Endodermal cell (in vitro differentiated cells): Measurements from ENCODE around the gene DRGX. TPM values are rescaled to one million over a fixed set of nuclear protein-coding genes. Genes with fewer than 3 reads are reported as not detected.

Experiments used
- DNase-seq: peaks from one replicate; pipeline ENCODE4 v3.0.0-alpha.2; 2017
- H3K27ac ChIP-seq: 2 replicates; pipeline ENCODE4 v1.5.1; 2013; ENCODE audit warnings: mild to moderate bottlenecking, low read depth, low read length, moderate library complexity
- H3K27me3 ChIP-seq: 2 replicates; pipeline ENCODE4 v1.6.1; 2013; ENCODE audit warnings: mild to moderate bottlenecking, low read length, moderate library complexity; ENCODE audit not compliant: insufficient read depth, control insufficient read depth, poor library complexity, severe bottlenecking
- H3K36me3 ChIP-seq: 2 replicates; pipeline ENCODE4 v1.7.0; 2013; ENCODE audit warnings: mild to moderate bottlenecking, low read length, moderate library complexity; ENCODE audit not compliant: control insufficient read depth, insufficient read depth
- H3K4me1 ChIP-seq: one replicate; pipeline ENCODE4 v1.7.0; 2013; ENCODE audit warnings: low read length; ENCODE audit not compliant: control insufficient read depth, insufficient read depth
- H3K4me3 ChIP-seq: 2 replicates; pipeline ENCODE4 v1.5.1; 2013; ENCODE audit warnings: mild to moderate bottlenecking, low read length, moderate library complexity
- H3K9ac ChIP-seq: 2 replicates; pipeline ENCODE4 v1.6.1; 2013; ENCODE audit warnings: mild to moderate bottlenecking, low read length, moderate library complexity; ENCODE audit not compliant: poor library complexity, severe bottlenecking; ENCODE audit errors: extremely low read depth
- H3K9me3 ChIP-seq: 2 replicates; pipeline ENCODE4 v1.6.1; 2013; ENCODE audit warnings: mild to moderate bottlenecking, low read length, moderate library complexity; ENCODE audit not compliant: control insufficient read depth
- H3K27ac Mint-ChIP-seq: 2 replicates; pipeline ENCODE4 v1.8.0; 2020; ENCODE audit warnings: mixed read lengths
- H3K27me3 Mint-ChIP-seq: 2 replicates; pipeline ENCODE4 v1.8.0; 2021; ENCODE audit warnings: mild to moderate bottlenecking, mixed read lengths; ENCODE audit not compliant: insufficient read depth
- H3K36me3 Mint-ChIP-seq: 2 replicates; pipeline ENCODE4 v1.8.0; 2020; ENCODE audit warnings: low read depth, mixed read lengths
- H3K4me1 Mint-ChIP-seq: 2 replicates; pipeline ENCODE4 v1.8.0; 2020; ENCODE audit warnings: mixed read lengths
- H3K4me3 Mint-ChIP-seq: 2 replicates; pipeline ENCODE4 v1.8.0; 2020; ENCODE audit warnings: mild to moderate bottlenecking, moderate library complexity, mixed read lengths
- H3K9me3 Mint-ChIP-seq: 2 replicates; pipeline ENCODE4 v1.8.0; 2020; ENCODE audit warnings: mild to moderate bottlenecking, mixed read lengths
- WGBS, 2 experiments: methylation state at CpG; one replicate each; pipeline versions ENCODE4 v1.1.5 to v1.1.7; 2013; ENCODE audit warnings: missing lambda C conversion rate in 2 of 2, mixed read lengths in 1 of 2; ENCODE audit not compliant: insufficient coverage in 1 of 2, insufficient read length in 1 of 2; 5-methylcytosine and 5-hydroxymethylcytosine counted together
- long read RNA-seq, 4 experiments: library from polyadenylated mRNA in 2 of 4; library from RNA in 1 of 4; library from capped mRNA in 1 of 4; stranded (forward) in 3 of 4; unstranded in 1 of 4; transcript quantifications; one replicate each; pipeline ENCODE4 v2.0.0, GENCODE V29; 2020 to 2021; ENCODE audit warnings: inconsistent platforms in 1 of 4
- polyA plus RNA-seq, 2 experiments: library from polyadenylated mRNA; stranded (reverse); fragments of 50-300 nt; gene quantifications; one replicate each; pipeline ENCODE4 v1.2.3, GENCODE V29; 2013
- total RNA-seq, 2 donors: library from RNA; stranded (reverse); fragmentation: NEBNext Ultra II Directional in 1 of 2; extraction: Animal tissue kit (Norgen Biotek cat#: 25700) in 1 of 2; gene quantifications; 2 replicates in 1 of 2; 3 replicates in 1 of 2; pipeline ENCODE4 v1.2.1, GENCODE V29; 2021
- TF ChIP-seq, protein P1 (sequence below): fragments of 200-600 bp; sonication (generic); conservative IDR thresholded peaks from 2 replicates; pipeline ENCODE4 v1.5.0; 2021; ENCODE audit warnings: antibody characterized with exemption, mild to moderate bottlenecking

The DRGX gene
- not detected for total RNA-seq
- 0.82 TPM for polyA plus RNA-seq (2013, experiment 1 of 2)
- polyA plus RNA-seq (2013, experiment 2 of 2), result 0.17 TPM
- long read RNA-seq, experiment 1, result 0 reads
- long read RNA-seq, experiment 2, result 0 reads
- long read RNA-seq, experiment 3, result 0 reads
- long read RNA-seq, experiment 4, result 0 reads

- Mint-ChIP-seq H3K4me3 (peak within 1 kb of the TSS; percentile 57), H3K9me3 (no peaks in the 10 kb centered on the region), H3K36me3 (no peaks in the 10 kb centered on the region), H3K27ac (no peak within 1 kb of the TSS), H3K27me3 (peaks cover 96% of the 10 kb centered on the region), H3K4me1 (peaks cover 7% of the 10 kb centered on the region)
- peaks cover 100% of the 10 kb centered on the region for H3K27me3 ChIP-seq
- no peaks in the 10 kb centered on the region for H3K36me3 ChIP-seq
- DNase-seq, result peak; percentile 73
- TF ChIP-seq, protein P1, sequence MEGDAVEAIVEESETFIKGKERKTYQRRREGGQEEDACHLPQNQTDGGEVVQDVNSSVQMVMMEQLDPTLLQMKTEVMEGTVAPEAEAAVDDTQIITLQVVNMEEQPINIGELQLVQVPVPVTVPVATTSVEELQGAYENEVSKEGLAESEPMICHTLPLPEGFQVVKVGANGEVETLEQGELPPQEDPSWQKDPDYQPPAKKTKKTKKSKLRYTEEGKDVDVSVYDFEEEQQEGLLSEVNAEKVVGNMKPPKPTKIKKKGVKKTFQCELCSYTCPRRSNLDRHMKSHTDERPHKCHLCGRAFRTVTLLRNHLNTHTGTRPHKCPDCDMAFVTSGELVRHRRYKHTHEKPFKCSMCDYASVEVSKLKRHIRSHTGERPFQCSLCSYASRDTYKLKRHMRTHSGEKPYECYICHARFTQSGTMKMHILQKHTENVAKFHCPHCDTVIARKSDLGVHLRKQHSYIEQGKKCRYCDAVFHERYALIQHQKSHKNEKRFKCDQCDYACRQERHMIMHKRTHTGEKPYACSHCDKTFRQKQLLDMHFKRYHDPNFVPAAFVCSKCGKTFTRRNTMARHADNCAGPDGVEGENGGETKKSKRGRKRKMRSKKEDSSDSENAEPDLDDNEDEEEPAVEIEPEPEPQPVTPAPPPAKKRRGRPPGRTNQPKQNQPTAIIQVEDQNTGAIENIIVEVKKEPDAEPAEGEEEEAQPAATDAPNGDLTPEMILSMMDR, result no peak
- 1 to 2% methylated on average over 37 to 63 of the region's 63 CpGs for WGBS, 2 experiments
- no peaks in the 10 kb centered on the region for H3K4me1 ChIP-seq
- H3K27ac ChIP-seq, result no peak within 1 kb of the TSS
- H3K4me3 ChIP-seq, result peak within 1 kb of the TSS; percentile 70
- no peaks in the 10 kb centered on the region for H3K9me3 ChIP-seq
- no peak within 1 kb of the TSS for H3K9ac ChIP-seq
Measured at GRCh38 chr10:49395741-49396665, at the start of gene DRGX. DRGX (minus strand) TSS chr10:49396089; CDS start chr10:49395440, 649 bp downstream.

- no peak overlapping the region for H3K27ac ChIP-seq
- WGBS, 2 experiments, result 93 to 100% methylated on average over 4 of the region's 4 CpGs
- H3K27me3 Mint-ChIP-seq, result no peaks in the 10 kb centered on the region
Measured at GRCh38 chr10:49444349-49444748, 48.5 kb upstream of the DRGX start.

DNA sequence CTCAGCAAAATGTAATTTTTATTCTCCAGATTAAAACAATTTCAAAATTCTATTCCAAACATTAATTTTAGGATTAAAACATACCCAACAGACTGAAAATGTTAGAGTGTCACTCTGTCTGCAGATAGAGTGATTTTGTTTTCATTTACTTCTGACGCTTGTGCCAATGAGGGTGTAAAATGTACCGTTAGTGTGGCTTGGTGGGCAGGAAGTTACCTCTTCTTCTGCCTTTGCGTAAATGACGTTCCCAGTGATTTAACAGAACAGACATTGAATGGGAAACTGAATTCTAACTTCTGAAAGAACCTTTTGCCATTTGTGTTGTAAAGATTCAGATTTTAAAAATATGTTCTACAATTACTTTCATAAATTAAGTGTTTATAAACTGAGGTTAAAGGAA lies 47.0 kb upstream of the DRGX start:
- Mint-ChIP-seq H3K4me3 (no peak overlapping the region), H3K4me1 (no peaks in the 10 kb centered on the region), H3K36me3 (no peaks in the 10 kb centered on the region), H3K9me3 (no peaks in the 10 kb centered on the region), H3K27me3 (no peaks in the 10 kb centered on the region), H3K27ac (no peak overlapping the region)
- Histone ChIP-seq H3K27ac (no peak overlapping the region), H3K4me1 (no peaks in the 10 kb centered on the region), H3K9me3 (peaks cover under 1% of the 10 kb centered on the region), H3K27me3 (no peaks in the 10 kb centered on the region), H3K36me3 (no peaks in the 10 kb centered on the region), H3K9ac (no peak overlapping the region), H3K4me3 (no peak overlapping the region)
- 93 to 95% methylated on average over 2 to 4 of the region's 4 CpGs for WGBS, 2 experiments
- TF ChIP-seq, protein P1, result no peak
- no peak for DNase-seq

More at GRCh38 chr10:49444349-49444748, 48.5 kb upstream of the DRGX start:
- DNase-seq, result no peak
- Mint-ChIP-seq H3K27ac (no peak overlapping the region), H3K4me1 (no peaks in the 10 kb centered on the region), H3K4me3 (no peak overlapping the region), H3K36me3 (no peaks in the 10 kb centered on the region), H3K9me3 (peaks cover 10% of the 10 kb centered on the region)
- Histone ChIP-seq H3K9ac (no peak overlapping the region), H3K4me3 (no peak overlapping the region), H3K27me3 (no peaks in the 10 kb centered on the region), H3K36me3 (no peaks in the 10 kb centered on the region), H3K4me1 (no peaks in the 10 kb centered on the region), H3K9me3 (peaks cover 16% of the 10 kb centered on the region)
- TF ChIP-seq, protein P1, result no peak
